Body of pancreas (tissue), 4 donors: ENCODE measurements around the gene IQCE. TPM values are rescaled to one million over a fixed set of nuclear protein-coding genes. Genes with fewer than 3 reads are reported as not detected.

ENCODE experiments used
- ATAC-seq: fragments of 150-250 bp; one replicate; pipeline ENCODE4 v1.9.1; 2016
- DNase-seq, 4 donors: peaks; one replicate each; pipeline ENCODE4 v3.0.0-alpha.2; 2019
- H3K27ac ChIP-seq, 4 donors: fragments of 200-600 bp; sonication (generic); 1 replicate in 3 of 4; 2 replicates in 1 of 4; pipeline versions ENCODE4 v1.5.1 to v1.6.1; 2016 to 2019; ENCODE audit warnings: mild to moderate bottlenecking in 1 of 4, mixed read lengths in 1 of 4, moderate library complexity in 1 of 4
- H3K27me3 ChIP-seq, 2 donors: fragments of 200-600 bp; sonication (generic); one replicate each; pipeline ENCODE4 v1.6.0; 2016; ENCODE audit warnings: mild to moderate bottlenecking in 1 of 2
- H3K36me3 ChIP-seq, 2 donors: fragments of 200-600 bp; sonication (generic); replicated peaks in 1 of 2; 2 replicates each; pipeline ENCODE4 v1.5.1; 2016; ENCODE audit warnings: low read depth in 2 of 2; ENCODE audit not compliant: insufficient read depth in 1 of 2
- H3K4me1 ChIP-seq: fragments of 200-600 bp; sonication (generic); one replicate; pipeline ENCODE4 v1.6.0; 2016
- H3K4me3 ChIP-seq, 2 donors: fragments of 200-600 bp; sonication (generic); 1 replicate in 1 of 2; 2 replicates in 1 of 2; pipeline ENCODE4 v1.5.1; 2016 to 2019
- H3K9me3 ChIP-seq, 3 donors: fragments of 200-600 bp; sonication (generic); 1 replicate in 2 of 3; 2 replicates in 1 of 3; pipeline ENCODE4 v1.5.1; 2016
- CTCF ChIP-seq, 7 experiments: fragments of 450-650 bp in 4 of 7; fragments of 200-600 bp in 3 of 7; sonication (generic) in 3 of 7; IDR thresholded peaks; one replicate each; pipeline ENCODE4 v1.5.1; 2016 to 2019; ENCODE audit warnings: antibody characterized with exemption in 7 of 7
- POLR2A ChIP-seq, 3 donors: fragments of 450-650 bp; IDR thresholded peaks; one replicate each; pipeline ENCODE4 v1.6.1; 2016; ENCODE audit warnings: antibody characterized with exemption in 3 of 3, mild to moderate bottlenecking in 2 of 3
- WGBS, 2 donors: methylation state at CpG; one replicate each; pipeline ENCODE4 v1.1.5; 2017; 5-methylcytosine and 5-hydroxymethylcytosine counted together
- intact Hi-C: fragments of 100-400 bp; cut with DNase I; formaldehyde crosslinking; loops from one replicate; pipeline ENCODE4 v1.15.1; 2023
- total RNA-seq, 2 donors: library from RNA; depleted of rRNA; stranded (reverse); fragments of >200 nt; gene quantifications; one replicate each; pipeline ENCODE4 v1.1.0, GENCODE V29; 2016

Gene IQCE
- total RNA-seq, 2 donors from 2014 or later = 7.8 to 73.2 TPM

- no peak overlapping the region for H3K4me3 ChIP-seq
- WGBS, 2 donors = 94 to 96% methylated on average over 5 to 10 of the region's 10 CpGs
- peaks cover 15% of the 10 kb centered on the region for H3K4me1 ChIP-seq
- DNase-seq = no peak
- ATAC-seq = no peak
- no peak overlapping the region for H3K27ac ChIP-seq
- no peaks in the 10 kb centered on the region for H3K36me3 ChIP-seq
- H3K9me3 ChIP-seq = no peaks in the 10 kb centered on the region
- TF ChIP-seq POLR2A (IDR thresholded peaks at IDR 0.05) = no peak
- TF ChIP-seq CTCF (IDR thresholded peaks at IDR 0.05) = no peak
- no peaks in the 10 kb centered on the region for H3K27me3 ChIP-seq
- intact Hi-C loops = no loop called here
Measured at GRCh38 chr7:2611922-2612321, 53.1 kb downstream of the IQCE start.

GRCh38 chr7:2612445-2613097, 53.8 kb downstream of the IQCE start:
- no peaks in the 10 kb centered on the region for H3K36me3 ChIP-seq
- H3K4me3 ChIP-seq = no peak overlapping the region
- WGBS, 2 donors = 77 to 78% methylated on average over 13 to 15 of the region's 15 CpGs
- DNase-seq (peak in 2 of 4 donors; percentile 33 to 34), ATAC-seq (no peak)
- H3K27ac ChIP-seq = no peak overlapping the region
- H3K9me3 ChIP-seq = no peaks in the 10 kb centered on the region
- peaks cover 15% of the 10 kb centered on the region for H3K4me1 ChIP-seq
- intact Hi-C loops = no loop called here
- TF ChIP-seq CTCF (IDR thresholded peaks at IDR 0.05) (no peak), POLR2A (IDR thresholded peaks at IDR 0.05) (no peak)
- H3K27me3 ChIP-seq = no peaks in the 10 kb centered on the region

- Histone ChIP-seq H3K9me3 (no peaks in the 10 kb centered on the region), H3K36me3 (no peaks in the 10 kb centered on the region), H3K27ac (no peak overlapping the region), H3K4me1 (peaks cover 15% of the 10 kb centered on the region), H3K27me3 (no peaks in the 10 kb centered on the region), H3K4me3 (no peak overlapping the region)
- intact Hi-C loops = no loop called here
- DNase-seq (no peak), ATAC-seq (no peak)
- WGBS, 2 donors = 81 to 97% methylated on average over 10 to 19 of the region's 19 CpGs
- TF ChIP-seq CTCF (IDR thresholded peaks at IDR 0.05) (no peak), POLR2A (IDR thresholded peaks at IDR 0.05) (no peak)
Measured at GRCh38 chr7:2613098-2613930, 54.5 kb downstream of the IQCE start.

GRCh38 chr7:2613931-2614600, 55.3 kb downstream of the IQCE start:
- 48 to 50% methylated on average over 21 to 22 of the region's 22 CpGs for WGBS, 2 donors
- peaks cover 15% of the 10 kb centered on the region for H3K4me1 ChIP-seq

More at GRCh38 chr7:2613931-2614600, 55.3 kb downstream of the IQCE start:
- intact Hi-C loops = no loop called here
- no peaks in the 10 kb centered on the region for H3K27me3 ChIP-seq
- H3K27ac ChIP-seq = no peak overlapping the region
- no peaks in the 10 kb centered on the region for H3K36me3 ChIP-seq
- no peak for TF ChIP-seq POLR2A (IDR thresholded peaks at IDR 0.05)
- TF ChIP-seq CTCF (IDR thresholded peaks at IDR 0.05) = no peak
- DNase-seq (peak; percentile 36 to 66 (median 52)), ATAC-seq (peak; percentile 34)
- no peak overlapping the region for H3K4me3 ChIP-seq
- no peaks in the 10 kb centered on the region for H3K9me3 ChIP-seq
